Heart left ventricle (tissue), 16 donors: ENCODE data around the gene PDXK. TPM values are rescaled to one million over a fixed set of nuclear protein-coding genes. Genes with fewer than 3 reads are reported as not detected.

Source experiments
- ATAC-seq, 4 donors: fragments of 200-7000 bp; cut with Tn5 transposase; one replicate each; pipeline ENCODE4 v1.9.1; 2020 to 2022; ENCODE audit warnings: moderate library complexity in 4 of 4, mild to moderate bottlenecking in 3 of 4, moderate number of reproducible peaks in 1 of 4
- DNase-seq, 5 donors: peaks; one replicate each; pipeline ENCODE4 v3.0.0-alpha.2; 2020
- H3K27ac ChIP-seq, 12 donors: fragments of 200-600 bp; sonication (generic) in 4 of 12; one replicate each; pipeline versions ENCODE4 v1.5.0 to v1.8.0; 2016 to 2022; ENCODE audit warnings: mild to moderate bottlenecking in 2 of 12
- H3K27me3 ChIP-seq, 9 donors: fragments of 200-600 bp; sonication (generic) in 2 of 9; one replicate each; pipeline versions ENCODE4 v1.5.1 to v1.8.0; 2016 to 2022; ENCODE audit warnings: mild to moderate bottlenecking in 3 of 9
- H3K36me3 ChIP-seq, 9 donors: fragments of 200-600 bp; sonication (generic) in 2 of 9; one replicate each; pipeline versions ENCODE4 v1.5.0 to v1.8.0; 2018 to 2022; ENCODE audit warnings: mild to moderate bottlenecking in 2 of 9
- H3K4me1 ChIP-seq, 12 donors: fragments of 200-600 bp; sonication (generic) in 4 of 12; one replicate each; pipeline versions ENCODE4 v1.5.0 to v1.8.0; 2016 to 2022; ENCODE audit warnings: mild to moderate bottlenecking in 3 of 12
- H3K4me3 ChIP-seq, 12 donors: fragments of 200-600 bp; sonication (generic) in 4 of 12; one replicate each; pipeline versions ENCODE4 v1.5.0 to v1.8.0; 2017 to 2022; ENCODE audit warnings: mild to moderate bottlenecking in 9 of 12, moderate library complexity in 4 of 12
- H3K9me3 ChIP-seq, 12 donors: fragments of 200-600 bp; sonication (generic) in 4 of 12; one replicate each; pipeline versions ENCODE4 v1.5.0 to v1.8.0; 2016 to 2022; ENCODE audit warnings: mild to moderate bottlenecking in 1 of 12
- POLR2A ChIP-seq, 2 donors: fragments of 450-650 bp; IDR thresholded peaks; one replicate each; pipeline ENCODE4 v1.6.1; 2017; ENCODE audit warnings: antibody characterized with exemption in 2 of 2, mild to moderate bottlenecking in 2 of 2, moderate library complexity in 2 of 2
- WGBS, 4 donors: extraction: QIAGEN DNeasy Blood & Tissue Kit in 2 of 4; methylation state at CpG; one replicate each; pipeline versions ENCODE4 v1.1.5 to v1.1.7; 2013 to 2018; 5-methylcytosine and 5-hydroxymethylcytosine counted together
- intact Hi-C, 10 donors: fragments of 100-400 bp; cut with DNase I; formaldehyde crosslinking; loops; one replicate each; pipeline versions ENCODE4 v1.11.1 to v1.14.2; 2022
- polyA plus RNA-seq, 2 donors: library from polyadenylated mRNA; stranded (reverse); fragments of 200-250 nt; gene quantifications; one replicate each; pipeline ENCODE4 v1.2.3, GENCODE V29; 2013
- total RNA-seq, 9 donors: library from RNA; depleted of rRNA in 2 of 9; stranded (reverse); fragments of >200 nt in 2 of 9; fragmentation: NEBNext Ultra II Directional in 3 of 9; extraction: Animal tissue kit (Norgen Biotek cat#: 25700) in 3 of 9; gene quantifications; one replicate each; pipeline versions ENCODE4 v1.1.0 to v1.2.4, GENCODE V29; 2016 to 2023
- TF ChIP-seq, protein P1 (sequence below), 12 donors: fragments of 200-600 bp; sonication (generic) in 4 of 12; IDR thresholded peaks; one replicate each; pipeline versions ENCODE4 v1.5.0 to v1.8.0; 2018 to 2022; ENCODE audit warnings: antibody characterized with exemption in 12 of 12, mild to moderate bottlenecking in 5 of 12
- donor health status: ischemic (EF 13 %, LVEDD 7.1; RV severe dilation, severe dysfunction).
- donor health status: healthy with polysubstance abuse.
- donor health status: DM: no; HTN: yes; CAD: no.
- donor health status: DM: no; HTN: no; CAD: no.
- donor health status: ischemic (EF 25% LVEDD 6.9; RV normal size, moderate dysfunction).
- donor health status: ischemic (EF 25% LVEDD 5.7; RV mildly dilated, moderate dysfunction).
- donor health status: healthy.
- donor health status: DM: yes; HTN: yes; CAD: no.
- donor health status: ischemic (EF 35%, LVEDD 5.7; RV mildly dilated, moderate dysfunction).
- donor health status: nonischemic (EF 11% LVEDD 7.7; RV severe dilation, severe dysfunction).
- donor health status: DM: yes; HTN: yes; CAD: no.
- donor health status: PGD.
- donor health status: ischemic (EF 29% LVEDD 5.4; RV normal size, mild dysfunction).
- donor health status: nonischemic (EF 23%, LVEDD 6.1; RV moderate dilation, normal function).

Gene PDXK
- total and polyA plus RNA-seq, 11 donors: 46.5 to 105 (median 79.7) TPM

DNA sequence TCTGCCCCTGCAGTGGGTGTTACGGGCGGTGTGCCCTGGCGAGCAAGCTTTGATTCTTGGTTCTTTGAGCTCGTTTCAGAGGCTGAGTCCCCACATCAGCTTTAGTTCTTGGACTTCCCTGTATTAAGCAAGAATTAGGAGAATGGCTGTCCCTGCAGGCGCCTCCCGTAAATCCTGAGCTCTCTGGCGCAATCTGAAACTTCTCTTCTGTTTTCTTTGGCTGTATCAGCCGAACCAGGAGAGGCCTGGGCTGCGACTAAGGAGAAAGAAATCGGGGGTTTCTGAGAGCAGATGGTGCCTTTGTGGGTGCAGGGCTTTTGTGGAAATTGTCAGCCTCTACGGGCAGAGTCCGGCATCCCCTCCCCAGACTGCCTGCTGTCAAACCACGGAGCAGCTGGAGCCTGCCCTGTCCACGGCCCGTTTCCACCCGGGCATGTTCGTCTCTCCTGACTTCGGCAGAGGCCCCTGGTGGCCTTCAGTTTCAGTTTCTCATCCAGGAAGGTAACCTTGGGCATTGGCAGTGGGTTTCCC lies 39.2 kb downstream of the PDXK start:
- Histone ChIP-seq H3K4me3 (peak overlapping the region in 7 of 12 donors; percentile 10 to 43 (median 22)), H3K27me3 (no peaks in the 10 kb centered on the region), H3K4me1 (peaks cover 0 to 21% (median 0%) of the 10 kb centered on the region in 12 donors), H3K27ac (peak overlapping the region in 6 of 12 donors; percentile 25 to 82 (median 52)), H3K36me3 (peaks cover 0 to 91% (median 41%) of the 10 kb centered on the region in 9 donors), H3K9me3 (peaks cover 0 to 3% (median 0%) of the 10 kb centered on the region in 12 donors)
- DNase-seq (no peak), ATAC-seq (peak in 3 of 4 donors; percentile 28 to 49 (median 46))
- 65 to 81% (median 75%) methylated on average over 16 to 18 of the region's 18 CpGs for WGBS, 4 donors
- TF ChIP-seq POLR2A (IDR thresholded peaks at IDR 0.05): no peak
- TF ChIP-seq, protein P1, sequence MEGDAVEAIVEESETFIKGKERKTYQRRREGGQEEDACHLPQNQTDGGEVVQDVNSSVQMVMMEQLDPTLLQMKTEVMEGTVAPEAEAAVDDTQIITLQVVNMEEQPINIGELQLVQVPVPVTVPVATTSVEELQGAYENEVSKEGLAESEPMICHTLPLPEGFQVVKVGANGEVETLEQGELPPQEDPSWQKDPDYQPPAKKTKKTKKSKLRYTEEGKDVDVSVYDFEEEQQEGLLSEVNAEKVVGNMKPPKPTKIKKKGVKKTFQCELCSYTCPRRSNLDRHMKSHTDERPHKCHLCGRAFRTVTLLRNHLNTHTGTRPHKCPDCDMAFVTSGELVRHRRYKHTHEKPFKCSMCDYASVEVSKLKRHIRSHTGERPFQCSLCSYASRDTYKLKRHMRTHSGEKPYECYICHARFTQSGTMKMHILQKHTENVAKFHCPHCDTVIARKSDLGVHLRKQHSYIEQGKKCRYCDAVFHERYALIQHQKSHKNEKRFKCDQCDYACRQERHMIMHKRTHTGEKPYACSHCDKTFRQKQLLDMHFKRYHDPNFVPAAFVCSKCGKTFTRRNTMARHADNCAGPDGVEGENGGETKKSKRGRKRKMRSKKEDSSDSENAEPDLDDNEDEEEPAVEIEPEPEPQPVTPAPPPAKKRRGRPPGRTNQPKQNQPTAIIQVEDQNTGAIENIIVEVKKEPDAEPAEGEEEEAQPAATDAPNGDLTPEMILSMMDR (IDR thresholded peaks at IDR 0.05): no peak
- intact Hi-C loops: loop anchor here in 1 of 10 donors (10.0 kb wide), 1 partner anchor 53 kb away; no protein-coding TSS in a partner anchor

DNA sequence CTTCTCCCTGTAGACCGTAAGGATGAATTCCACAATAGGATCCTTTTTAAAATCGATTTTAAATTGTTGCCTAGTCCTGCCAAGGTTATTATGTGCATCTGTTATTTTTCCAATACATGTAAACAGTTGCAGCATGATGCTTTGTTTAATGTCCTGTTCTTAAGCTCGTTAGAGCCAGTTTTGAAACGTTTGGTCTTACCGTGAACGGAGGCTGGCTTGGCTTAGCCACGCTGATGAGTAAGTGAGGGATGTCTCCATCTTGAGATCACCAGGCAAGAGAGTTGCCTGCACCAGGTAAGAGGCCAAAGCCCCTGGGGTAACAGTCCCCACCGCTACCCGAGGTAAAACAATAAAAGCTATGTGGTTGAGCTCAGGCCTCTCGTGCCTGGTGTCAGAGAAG lies 39.9 kb downstream of the PDXK start:
- TF ChIP-seq, protein P1 (IDR thresholded peaks at IDR 0.05): no peak
- no peak for TF ChIP-seq POLR2A (IDR thresholded peaks at IDR 0.05)
- intact Hi-C loops: loop anchor here in 1 of 10 donors (10.0 kb wide), 1 partner anchor 54 kb away; no protein-coding TSS in a partner anchor
- Histone ChIP-seq H3K4me1 (peaks cover 0 to 21% (median 0%) of the 10 kb centered on the region in 12 donors), H3K27ac (peak overlapping the region in 3 of 12 donors; percentile 59 to 82 (median 78)), H3K9me3 (peaks cover 0 to 4% (median 0%) of the 10 kb centered on the region in 12 donors), H3K4me3 (peak overlapping the region in 1 of 12 donors; percentile 43), H3K27me3 (no peaks in the 10 kb centered on the region), H3K36me3 (peaks cover 0 to 88% (median 35%) of the 10 kb centered on the region in 9 donors)
- 80 to 89% (median 84%) methylated on average over 10 of the region's 10 CpGs for WGBS, 4 donors
- no peak for ATAC-seq
- DNase-seq: no peak

DNA sequence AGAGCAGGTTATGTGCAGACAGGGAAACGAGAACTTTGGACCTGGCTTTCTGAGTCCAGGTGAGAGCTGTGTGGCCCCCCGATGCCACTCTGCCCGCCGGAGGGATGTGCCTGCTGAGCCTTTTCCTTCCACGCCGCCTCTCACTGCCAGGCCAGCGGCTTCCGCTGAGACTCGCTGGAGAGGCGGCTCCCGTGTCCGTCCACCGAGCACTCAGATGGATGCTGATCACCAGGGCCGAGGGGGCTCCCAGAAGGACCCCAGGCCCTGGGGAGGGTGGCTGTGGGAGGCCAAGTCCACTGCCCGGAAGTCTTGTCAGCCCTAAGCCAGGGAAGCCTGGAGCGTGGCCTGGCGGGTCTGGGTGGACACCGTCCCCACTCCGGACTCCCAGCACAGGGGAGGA lies 40.7 kb downstream of the PDXK start:
- peak overlapping the region in 1 of 12 donors; percentile 78 for H3K27ac ChIP-seq

More for the DNA sequence above, 40.7 kb downstream of the PDXK start:
- H3K4me3 ChIP-seq: no peak overlapping the region
- no peaks in the 10 kb centered on the region for H3K27me3 ChIP-seq
- peaks cover 0 to 4% (median 0%) of the 10 kb centered on the region in 12 donors for H3K9me3 ChIP-seq
- DNase-seq (no peak), ATAC-seq (no peak)
- H3K36me3 ChIP-seq: peaks cover 0 to 79% (median 33%) of the 10 kb centered on the region in 9 donors
- intact Hi-C loops: loop anchor here in 1 of 10 donors (10.0 kb wide), 1 partner anchor 55 kb away; no protein-coding TSS in a partner anchor
- TF ChIP-seq, protein P1 (IDR thresholded peaks at IDR 0.05): no peak
- TF ChIP-seq POLR2A (IDR thresholded peaks at IDR 0.05): no peak
- H3K4me1 ChIP-seq: peaks cover 0 to 21% (median 0%) of the 10 kb centered on the region in 12 donors
- 75 to 98% (median 95%) methylated on average over 5 to 19 of the region's 19 CpGs for WGBS, 4 donors
